Calu3 (cell line): Measurements from ENCODE around the gene OR2T10. TPM values are rescaled to one million over a fixed set of nuclear protein-coding genes. Genes with fewer than 3 reads are reported as not detected.
A peak's percentile ranks its signal among the peaks of the same experiment; 100 is the strongest.
"Not testable (repeated sequence)": the region's sequence is repeated elsewhere in the genome, so short reads cannot be mapped to it uniquely, and the experiment has no call there.

Source experiments
- Bru-seq: library from RNA; stranded (reverse); fragments of 400-500 nt; gene quantifications from one replicate; lab custom pipeline; 2021; lab: Mats Ljungman, UMichigan
- BruChase-seq, 2 experiments: library from RNA; stranded (reverse); fragments of 400-500 nt; gene quantifications; one replicate each; lab custom pipeline; 2021; lab: Mats Ljungman, UMichigan
- BruUV-seq: library from RNA; stranded (reverse); fragments of 400-500 nt; replicated peaks from 2 replicates; lab custom pipeline; 2021; lab: Mats Ljungman, UMichigan
- CTCF ChIA-PET: fragments of 300-600 bp; sonication (Branson Sonifier 250); formaldehyde crosslinking; loops from one replicate; lab custom pipeline; 2022; ENCODE audit warnings: antibody characterized with exemption; lab: Charles Lee
- DNase-seq: peaks from one replicate; pipeline ENCODE4 v3.0.0; 2022
- H3K27ac Mint-ChIP-seq: one replicate; pipeline ENCODE4 v1.8.0; 2022; ENCODE audit warnings: mixed read lengths; ENCODE audit not compliant: unreplicated experiment
- H3K27me3 Mint-ChIP-seq: one replicate; pipeline ENCODE4 v1.8.0; 2022; ENCODE audit warnings: mixed read lengths; ENCODE audit not compliant: unreplicated experiment
- H3K36me3 Mint-ChIP-seq: one replicate; pipeline ENCODE4 v1.8.0; 2022; ENCODE audit warnings: mild to moderate bottlenecking, moderate library complexity, mixed read lengths; ENCODE audit not compliant: insufficient read depth, unreplicated experiment
- H3K4me1 Mint-ChIP-seq: one replicate; pipeline ENCODE4 v1.8.0; 2022; ENCODE audit warnings: mild to moderate bottlenecking, low read depth, mixed read lengths; ENCODE audit not compliant: unreplicated experiment
- H3K4me3 Mint-ChIP-seq: one replicate; pipeline ENCODE4 v1.8.0; 2022; ENCODE audit warnings: mild to moderate bottlenecking, low read depth, moderate library complexity, mixed read lengths; ENCODE audit not compliant: unreplicated experiment
- H3K9me3 Mint-ChIP-seq: one replicate; pipeline ENCODE4 v1.8.0; 2022; ENCODE audit warnings: low read depth, mixed read lengths; ENCODE audit not compliant: unreplicated experiment
- intact Hi-C: fragments of 100-400 bp; cut with micrococcal nuclease; formaldehyde crosslinking; loops from one replicate; pipeline ENCODE4 v1.10.0; 2022; ENCODE audit not compliant: unreplicated experiment
- long read RNA-seq: library from polyadenylated mRNA; stranded (forward); transcript quantifications from one replicate; pipeline ENCODE4 v2.0.0, GENCODE V29; 2022
- total RNA-seq: library from RNA; stranded (reverse); gene quantifications from 2 replicates; pipeline ENCODE4 v1.2.3, GENCODE V29; 2022
- TF ChIP-seq, protein P1 (sequence below): fragments of 200-600 bp; IDR thresholded peaks from one replicate; pipeline ENCODE4 v1.8.0; 2022; ENCODE audit warnings: antibody characterized with exemption; ENCODE audit not compliant: unreplicated experiment

Gene OR2T10, protein sequence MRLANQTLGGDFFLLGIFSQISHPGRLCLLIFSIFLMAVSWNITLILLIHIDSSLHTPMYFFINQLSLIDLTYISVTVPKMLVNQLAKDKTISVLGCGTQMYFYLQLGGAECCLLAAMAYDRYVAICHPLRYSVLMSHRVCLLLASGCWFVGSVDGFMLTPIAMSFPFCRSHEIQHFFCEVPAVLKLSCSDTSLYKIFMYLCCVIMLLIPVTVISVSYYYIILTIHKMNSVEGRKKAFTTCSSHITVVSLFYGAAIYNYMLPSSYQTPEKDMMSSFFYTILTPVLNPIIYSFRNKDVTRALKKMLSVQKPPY
- total RNA-seq (not detected in 2 replicates), Bru-seq, nascent RNA (not detected), BruChase-seq, experiment 1, labeled RNA remaining after a 6-hour chase (percentile 13 among the genes with signal in this experiment), BruChase-seq, experiment 2, labeled RNA remaining after a 2-hour chase (not detected)
- long read RNA-seq: 0 reads

DNA sequence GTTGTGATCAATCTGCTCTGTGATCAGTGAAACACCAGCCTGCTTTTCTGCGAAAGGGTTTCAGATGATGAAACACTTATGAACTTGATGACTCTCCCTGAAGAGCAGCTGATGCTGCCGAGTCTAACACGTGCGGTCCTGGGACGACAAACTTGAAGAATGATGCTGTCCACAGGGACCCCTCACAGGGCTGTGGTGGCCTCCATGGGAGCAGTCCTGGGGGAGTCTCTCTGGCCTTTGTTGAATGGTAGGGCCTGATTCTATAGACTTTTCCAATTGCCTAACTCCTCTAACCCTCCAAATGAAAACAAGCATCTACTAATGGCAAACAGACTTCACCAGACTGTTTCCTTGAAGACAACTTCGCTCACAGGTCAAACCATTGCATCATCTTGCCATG lies at the start of gene OR2T10:
Gene OR2T10, minus strand, starts transcription at position 112 of the 400 bp plus-strand sequence. CDS start 3,932 bp downstream, outside the sequence.
- Mint-ChIP-seq H3K27me3 (no peaks in the 10 kb centered on the region), H3K27ac (no peak within 1 kb of the TSS), H3K4me3 (no peak within 1 kb of the TSS), H3K9me3 (peaks cover 22% of the 10 kb centered on the region), H3K4me1 (no peaks in the 10 kb centered on the region), H3K36me3 (no peaks in the 10 kb centered on the region)
- CTCF ChIA-PET: no interaction called here
- TF ChIP-seq, protein P1, sequence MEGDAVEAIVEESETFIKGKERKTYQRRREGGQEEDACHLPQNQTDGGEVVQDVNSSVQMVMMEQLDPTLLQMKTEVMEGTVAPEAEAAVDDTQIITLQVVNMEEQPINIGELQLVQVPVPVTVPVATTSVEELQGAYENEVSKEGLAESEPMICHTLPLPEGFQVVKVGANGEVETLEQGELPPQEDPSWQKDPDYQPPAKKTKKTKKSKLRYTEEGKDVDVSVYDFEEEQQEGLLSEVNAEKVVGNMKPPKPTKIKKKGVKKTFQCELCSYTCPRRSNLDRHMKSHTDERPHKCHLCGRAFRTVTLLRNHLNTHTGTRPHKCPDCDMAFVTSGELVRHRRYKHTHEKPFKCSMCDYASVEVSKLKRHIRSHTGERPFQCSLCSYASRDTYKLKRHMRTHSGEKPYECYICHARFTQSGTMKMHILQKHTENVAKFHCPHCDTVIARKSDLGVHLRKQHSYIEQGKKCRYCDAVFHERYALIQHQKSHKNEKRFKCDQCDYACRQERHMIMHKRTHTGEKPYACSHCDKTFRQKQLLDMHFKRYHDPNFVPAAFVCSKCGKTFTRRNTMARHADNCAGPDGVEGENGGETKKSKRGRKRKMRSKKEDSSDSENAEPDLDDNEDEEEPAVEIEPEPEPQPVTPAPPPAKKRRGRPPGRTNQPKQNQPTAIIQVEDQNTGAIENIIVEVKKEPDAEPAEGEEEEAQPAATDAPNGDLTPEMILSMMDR: no peak
- no peak for DNase-seq
- intact Hi-C loops: no loop called here
- no TSS peak for BruUV-seq

DNA sequence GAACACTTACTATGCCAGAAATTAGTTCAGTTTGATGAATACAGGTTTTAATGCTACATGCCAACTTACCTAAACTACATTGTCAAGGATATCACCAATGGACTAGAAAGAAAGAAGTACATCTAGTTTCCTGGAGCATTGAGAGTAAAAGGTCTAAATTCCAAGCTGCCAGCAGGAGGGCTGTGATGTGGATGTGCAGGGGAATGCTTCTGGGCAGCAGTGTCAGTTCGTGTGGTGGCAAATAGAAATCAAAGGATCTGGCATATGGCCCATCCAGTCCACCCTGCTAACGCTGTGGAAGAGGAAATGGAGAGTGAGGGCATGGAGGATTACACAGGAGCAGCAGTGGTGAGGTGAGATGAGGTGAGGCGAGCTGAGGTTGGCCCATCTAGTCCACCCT lies 47.7 kb upstream of the OR2T10 start, which contains the start of gene OR2T35:
Gene OR2T35, minus strand, starts transcription at position 101 of the 400 bp plus-strand sequence. CDS start 6,020 bp downstream, outside the sequence.
- intact Hi-C loops, H3K36me3 Mint-ChIP-seq, H3K9me3 Mint-ChIP-seq, DNase-seq, CTCF ChIA-PET, H3K4me3 Mint-ChIP-seq, BruUV-seq, H3K27me3 Mint-ChIP-seq, H3K4me1 Mint-ChIP-seq, H3K27ac Mint-ChIP-seq: not testable (repeated sequence)

DNA sequence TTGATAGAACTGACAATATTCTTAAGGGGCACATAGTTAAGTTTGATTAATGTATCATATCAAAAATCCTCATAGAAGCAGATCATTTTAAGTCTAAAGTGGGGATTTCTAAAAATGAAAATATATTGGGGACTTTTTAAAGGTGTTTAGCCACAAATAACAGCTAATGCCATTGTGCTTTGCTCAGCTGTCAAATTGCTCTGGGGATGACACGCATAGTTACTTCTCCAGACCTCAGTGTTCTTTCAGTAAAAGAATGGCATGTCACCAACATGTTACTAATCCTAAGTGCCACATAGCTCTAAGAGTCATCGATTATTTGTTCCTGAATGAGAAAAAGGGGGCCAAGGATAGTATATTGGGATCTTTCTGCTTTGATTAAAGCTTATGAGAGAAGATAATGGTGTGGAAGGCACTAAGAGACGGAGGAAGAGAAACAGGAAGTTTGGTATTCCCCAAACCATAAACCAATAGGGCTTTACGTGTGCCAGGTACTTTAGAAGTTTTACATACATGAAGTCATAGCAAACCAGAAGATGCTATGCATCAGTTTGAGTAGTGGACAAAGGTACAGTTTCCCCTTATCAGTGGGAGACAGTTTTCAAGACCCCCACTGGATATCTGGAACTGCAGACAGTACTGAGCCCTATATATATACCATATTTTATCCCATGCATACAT lies 45.6 kb upstream of the OR2T10 start:
- H3K27ac Mint-ChIP-seq, CTCF ChIA-PET, H3K36me3 Mint-ChIP-seq, H3K4me3 Mint-ChIP-seq, H3K4me1 Mint-ChIP-seq, H3K27me3 Mint-ChIP-seq, BruUV-seq, H3K9me3 Mint-ChIP-seq, DNase-seq, intact Hi-C loops: not testable (repeated sequence)

DNA sequence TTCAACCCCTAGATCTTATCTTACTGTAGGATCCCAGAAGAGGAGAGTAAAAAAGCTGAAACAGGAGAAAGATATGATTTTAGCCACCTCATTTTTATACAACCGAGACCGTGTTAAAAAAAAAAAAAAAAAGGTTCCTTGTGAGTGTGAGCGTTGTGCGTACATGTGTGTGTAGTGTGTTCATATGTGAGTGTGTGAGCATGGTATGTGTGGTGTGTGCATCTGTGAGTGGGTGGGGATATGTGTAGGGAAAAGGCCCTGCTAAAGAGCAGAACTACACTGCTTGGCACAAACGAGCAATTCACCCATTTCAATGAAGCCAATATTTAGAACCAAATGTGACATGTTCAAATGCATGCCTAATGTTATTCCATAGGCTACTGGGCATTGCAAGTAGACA lies 44.1 kb upstream of the OR2T10 start:
- BruUV-seq, H3K9me3 Mint-ChIP-seq, intact Hi-C loops, CTCF ChIA-PET, H3K4me3 Mint-ChIP-seq, H3K36me3 Mint-ChIP-seq, DNase-seq, H3K27me3 Mint-ChIP-seq, H3K4me1 Mint-ChIP-seq, H3K27ac Mint-ChIP-seq: not testable (repeated sequence)

DNA sequence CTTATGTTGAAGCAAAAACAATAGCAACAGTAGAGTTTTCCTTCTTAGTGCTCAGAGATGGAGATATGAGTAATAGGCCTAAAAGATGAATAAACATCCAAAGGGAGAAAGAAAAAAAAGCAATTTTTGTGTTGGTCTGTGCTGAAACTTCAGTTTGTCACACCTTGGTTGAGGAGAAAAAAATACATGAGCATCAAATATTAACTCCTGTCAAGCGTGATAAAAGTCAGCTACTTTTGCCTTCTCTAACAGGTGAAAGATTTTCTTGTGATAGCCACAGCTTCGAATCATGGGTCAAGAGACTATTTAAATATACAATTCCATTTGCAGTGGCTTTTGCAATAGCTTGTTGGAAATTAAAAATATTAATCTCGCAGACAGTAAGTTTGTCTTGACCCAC lies 43.4 kb upstream of the OR2T10 start:
- H3K4me1 Mint-ChIP-seq, DNase-seq, H3K27ac Mint-ChIP-seq, H3K27me3 Mint-ChIP-seq, intact Hi-C loops, H3K36me3 Mint-ChIP-seq, H3K4me3 Mint-ChIP-seq, H3K9me3 Mint-ChIP-seq, BruUV-seq, CTCF ChIA-PET: not testable (repeated sequence)

DNA sequence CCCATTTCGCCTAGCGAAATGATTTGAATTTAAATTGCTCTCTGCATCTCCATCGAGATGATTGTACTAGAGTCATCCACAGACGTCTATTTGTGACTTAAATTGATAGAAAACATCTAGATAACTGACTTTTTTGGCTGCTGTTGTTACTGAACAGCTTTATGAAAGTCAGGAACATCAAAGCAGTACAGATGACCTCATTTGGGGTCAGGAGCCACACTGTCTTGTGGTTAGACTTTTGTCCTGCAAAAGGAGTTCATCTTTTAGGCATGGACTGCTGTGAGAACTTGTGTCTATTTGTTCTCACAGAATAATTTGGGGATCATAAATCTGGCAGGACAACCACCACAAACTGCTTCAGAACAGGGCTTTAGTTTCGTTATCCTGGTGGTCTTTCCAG lies 42.2 kb upstream of the OR2T10 start:
- H3K36me3 Mint-ChIP-seq, H3K27ac Mint-ChIP-seq, H3K9me3 Mint-ChIP-seq, intact Hi-C loops, H3K4me3 Mint-ChIP-seq, CTCF ChIA-PET, H3K4me1 Mint-ChIP-seq, BruUV-seq, DNase-seq, H3K27me3 Mint-ChIP-seq: not testable (repeated sequence)

DNA sequence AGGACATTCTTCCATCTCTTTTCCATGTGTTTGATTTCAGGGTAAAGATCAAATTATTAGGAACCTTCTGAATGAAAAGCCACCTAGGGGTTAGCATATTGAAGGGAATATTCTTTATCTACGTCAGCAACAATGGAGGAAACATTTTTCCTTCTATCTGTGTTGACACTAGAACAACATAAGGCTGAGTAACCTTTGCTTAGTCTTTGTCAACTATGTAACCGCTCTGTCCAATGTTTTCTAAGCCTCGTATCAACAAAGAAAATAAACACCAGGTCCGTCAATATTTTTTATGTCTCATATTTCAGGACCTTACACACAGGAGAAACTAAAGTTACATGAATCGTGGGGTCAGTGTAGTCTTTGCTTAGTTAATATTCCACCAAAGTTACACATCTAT lies 39.1 kb upstream of the OR2T10 start:
- intact Hi-C loops, H3K36me3 Mint-ChIP-seq, H3K4me3 Mint-ChIP-seq, BruUV-seq, H3K27ac Mint-ChIP-seq, H3K27me3 Mint-ChIP-seq, DNase-seq, CTCF ChIA-PET, H3K9me3 Mint-ChIP-seq, H3K4me1 Mint-ChIP-seq: not testable (repeated sequence)

DNA sequence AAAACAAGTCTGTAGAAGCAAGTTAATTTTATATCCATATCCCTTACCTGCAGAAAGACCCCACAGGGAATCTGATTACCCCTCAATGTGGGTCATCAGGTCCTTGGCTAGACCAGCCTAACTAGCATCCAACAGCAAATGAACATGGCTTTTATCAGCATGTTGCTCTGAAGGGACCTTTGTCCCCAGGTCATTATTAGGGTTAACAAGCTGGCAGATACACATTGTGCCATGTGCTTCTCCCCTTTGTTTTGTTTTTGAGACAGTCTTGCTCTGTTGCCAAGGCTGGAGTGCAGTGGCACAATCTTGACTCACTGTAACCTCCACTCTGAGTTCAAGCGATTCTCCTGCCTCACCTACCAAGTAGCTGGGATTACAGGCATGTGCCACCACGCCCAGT lies 37.5 kb upstream of the OR2T10 start, which contains the start of gene OR2T11:
Gene OR2T11, minus strand, starts transcription at position 101 of the 400 bp plus-strand sequence. CDS start 7,963 bp downstream, outside the sequence.
- H3K4me1 Mint-ChIP-seq, H3K9me3 Mint-ChIP-seq, H3K27ac Mint-ChIP-seq, CTCF ChIA-PET, H3K27me3 Mint-ChIP-seq, H3K4me3 Mint-ChIP-seq, DNase-seq, H3K36me3 Mint-ChIP-seq, intact Hi-C loops, BruUV-seq: not testable (repeated sequence)
